Lung (tissue), 12 donors: Measurements from ENCODE around the gene PHACTR3. TPM values are rescaled to one million over a fixed set of nuclear protein-coding genes. Genes with fewer than 3 reads are reported as not detected.

ENCODE experiments used
- ATAC-seq: fragments of 200-7000 bp; cut with Tn5 transposase; one replicate; pipeline ENCODE4 v1.9.1; 2020; ENCODE audit warnings: moderate number of reproducible peaks; ENCODE audit not compliant: insufficient read depth, low FRiP score
- DNase-seq, 3 donors: peaks; one replicate each; pipeline ENCODE4 v3.0.0-alpha.2; 2013 to 2017
- H3K27ac ChIP-seq, 2 donors: one replicate each; pipeline ENCODE4 v1.5.1; 2013; ENCODE audit warnings: mild to moderate bottlenecking in 2 of 2, moderate library complexity in 2 of 2, control low read depth in 1 of 2, inconsistent platforms in 1 of 2, low read depth in 1 of 2, low read length in 1 of 2
- H3K27me3 ChIP-seq, 3 donors: one replicate each; pipeline ENCODE4 v1.5.1; 2013; ENCODE audit warnings: low read length in 2 of 3; ENCODE audit not compliant: control insufficient read depth in 3 of 3, insufficient read depth in 3 of 3
- H3K36me3 ChIP-seq, 4 donors: one replicate each; pipeline ENCODE4 v1.5.1; 2013; ENCODE audit warnings: low read length in 4 of 4, mild to moderate bottlenecking in 1 of 4, moderate library complexity in 1 of 4; ENCODE audit not compliant: control insufficient read depth in 4 of 4, insufficient read depth in 4 of 4
- H3K4me1 ChIP-seq, 5 donors: one replicate each; pipeline ENCODE4 v1.5.1; 2013; ENCODE audit warnings: low read length in 5 of 5, mild to moderate bottlenecking in 2 of 5, moderate library complexity in 1 of 5; ENCODE audit not compliant: control insufficient read depth in 5 of 5, insufficient read depth in 5 of 5
- H3K4me3 ChIP-seq: one replicate; pipeline ENCODE4 v1.5.1; 2013; ENCODE audit warnings: mild to moderate bottlenecking, control low read depth, moderate library complexity
- H3K9ac ChIP-seq, 2 donors: one replicate each; pipeline ENCODE4 v1.5.1; 2013; ENCODE audit warnings: low read length in 2 of 2, control low read depth in 1 of 2; ENCODE audit not compliant: insufficient read depth in 1 of 2
- H3K9me3 ChIP-seq, 4 donors: one replicate each; pipeline ENCODE4 v1.5.1; 2013; ENCODE audit warnings: low read length in 3 of 4, mild to moderate bottlenecking in 1 of 4, moderate library complexity in 1 of 4; ENCODE audit not compliant: control insufficient read depth in 4 of 4, insufficient read depth in 3 of 4
- WGBS, 2 donors: extraction: QIAGEN DNeasy Blood & Tissue Kit; methylation state at CpG; one replicate each; pipeline ENCODE4 v1.1.7; 2013; 5-methylcytosine and 5-hydroxymethylcytosine counted together
- polyA plus RNA-seq, 2 donors: library from polyadenylated mRNA; stranded (reverse); fragments of 200-250 nt; gene quantifications; one replicate each; pipeline ENCODE4 v1.2.1, GENCODE V29; 2013
- total RNA-seq, 2 donors: library from RNA; depleted of rRNA in 1 of 2; stranded (reverse); fragments of >200 nt in 1 of 2; gene quantifications; one replicate each; pipeline ENCODE4 v1.2.1, GENCODE V29; 2014 to 2021
- TF ChIP-seq, protein P1 (sequence below): IDR thresholded peaks from 2 replicates; pipeline ENCODE4 v1.5.1; 2012; ENCODE audit warnings: mild to moderate bottlenecking; ENCODE audit errors: control extremely low read depth, extremely low read depth
- donor health status: control.
- donor health status: control.
- donor health status: Bipolar disorder and iron deficiency.
- donor health status: healthy.
- donor health status: DM: yes; HTN: yes; CAD: no.

Gene PHACTR3
- total and polyA plus RNA-seq, 4 donors, result 3.8 to 12.0 (median 5.9) TPM

DNA sequence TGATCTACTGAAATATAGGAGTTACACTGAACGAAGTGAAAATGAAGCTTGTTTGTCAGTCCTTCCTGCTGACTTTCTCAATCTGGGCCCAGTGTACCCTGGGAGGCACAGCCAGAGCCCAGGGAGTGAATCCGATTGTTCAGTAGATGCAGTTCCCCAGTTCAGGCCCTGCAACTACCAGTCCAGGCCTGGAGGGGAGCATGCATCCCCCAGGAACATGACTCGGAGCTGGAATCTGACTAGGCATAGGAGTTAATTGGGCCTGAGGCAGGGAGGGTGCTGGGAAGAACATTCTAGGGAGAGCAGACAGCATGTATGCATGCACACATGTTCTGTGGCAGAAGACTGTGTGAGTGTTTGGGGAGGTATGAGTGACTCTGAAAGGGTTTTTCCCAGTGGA is 42.1 kb downstream of the PHACTR3 start:
- Histone ChIP-seq H3K4me1 (peaks cover 0 to 5% (median 0%) of the 10 kb centered on the region in 5 donors), H3K36me3 (no peaks in the 10 kb centered on the region), H3K27ac (no peak overlapping the region), H3K27me3 (no peaks in the 10 kb centered on the region), H3K9ac (no peak overlapping the region), H3K9me3 (peaks cover 0 to 5% (median 0%) of the 10 kb centered on the region in 4 donors), H3K4me3 (no peak overlapping the region)
- DNase-seq (no peak), ATAC-seq (no peak)
- TF ChIP-seq, protein P1, sequence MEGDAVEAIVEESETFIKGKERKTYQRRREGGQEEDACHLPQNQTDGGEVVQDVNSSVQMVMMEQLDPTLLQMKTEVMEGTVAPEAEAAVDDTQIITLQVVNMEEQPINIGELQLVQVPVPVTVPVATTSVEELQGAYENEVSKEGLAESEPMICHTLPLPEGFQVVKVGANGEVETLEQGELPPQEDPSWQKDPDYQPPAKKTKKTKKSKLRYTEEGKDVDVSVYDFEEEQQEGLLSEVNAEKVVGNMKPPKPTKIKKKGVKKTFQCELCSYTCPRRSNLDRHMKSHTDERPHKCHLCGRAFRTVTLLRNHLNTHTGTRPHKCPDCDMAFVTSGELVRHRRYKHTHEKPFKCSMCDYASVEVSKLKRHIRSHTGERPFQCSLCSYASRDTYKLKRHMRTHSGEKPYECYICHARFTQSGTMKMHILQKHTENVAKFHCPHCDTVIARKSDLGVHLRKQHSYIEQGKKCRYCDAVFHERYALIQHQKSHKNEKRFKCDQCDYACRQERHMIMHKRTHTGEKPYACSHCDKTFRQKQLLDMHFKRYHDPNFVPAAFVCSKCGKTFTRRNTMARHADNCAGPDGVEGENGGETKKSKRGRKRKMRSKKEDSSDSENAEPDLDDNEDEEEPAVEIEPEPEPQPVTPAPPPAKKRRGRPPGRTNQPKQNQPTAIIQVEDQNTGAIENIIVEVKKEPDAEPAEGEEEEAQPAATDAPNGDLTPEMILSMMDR, result no peak
- WGBS, 2 donors, result 75 to 80% methylated on average over 3 of the region's 3 CpGs

DNA sequence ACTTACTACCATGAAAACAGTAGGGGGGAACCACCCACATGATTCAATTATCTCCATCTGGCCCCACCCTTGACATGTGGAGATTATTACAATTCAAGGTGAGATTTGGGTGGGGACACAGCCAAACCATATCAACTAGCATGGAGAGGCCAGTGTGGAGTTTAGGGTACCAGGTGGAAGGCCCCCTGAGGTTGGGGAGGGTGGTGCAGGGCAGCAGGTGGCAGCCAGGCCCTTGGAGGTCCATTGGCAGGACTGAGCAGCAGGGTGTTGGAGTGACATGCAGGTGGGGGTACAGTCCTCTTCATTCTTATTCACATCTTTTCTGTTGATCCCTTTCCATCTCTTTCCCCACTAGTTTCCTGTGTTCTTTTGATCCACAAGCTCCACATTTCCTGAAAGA is 42.9 kb downstream of the PHACTR3 start:
- H3K4me3 ChIP-seq, result no peak overlapping the region
- no peak overlapping the region for H3K9ac ChIP-seq
- ATAC-seq (no peak), DNase-seq (no peak)
- peaks cover 0 to 5% (median 0%) of the 10 kb centered on the region in 5 donors for H3K4me1 ChIP-seq
- TF ChIP-seq, protein P1, result no peak
- no peaks in the 10 kb centered on the region for H3K36me3 ChIP-seq
- H3K9me3 ChIP-seq, result peaks cover 0 to 5% (median 0%) of the 10 kb centered on the region in 4 donors
- peaks cover 0 to 3% (median 0%) of the 10 kb centered on the region in 3 donors for H3K27me3 ChIP-seq
- no peak overlapping the region for H3K27ac ChIP-seq

DNA sequence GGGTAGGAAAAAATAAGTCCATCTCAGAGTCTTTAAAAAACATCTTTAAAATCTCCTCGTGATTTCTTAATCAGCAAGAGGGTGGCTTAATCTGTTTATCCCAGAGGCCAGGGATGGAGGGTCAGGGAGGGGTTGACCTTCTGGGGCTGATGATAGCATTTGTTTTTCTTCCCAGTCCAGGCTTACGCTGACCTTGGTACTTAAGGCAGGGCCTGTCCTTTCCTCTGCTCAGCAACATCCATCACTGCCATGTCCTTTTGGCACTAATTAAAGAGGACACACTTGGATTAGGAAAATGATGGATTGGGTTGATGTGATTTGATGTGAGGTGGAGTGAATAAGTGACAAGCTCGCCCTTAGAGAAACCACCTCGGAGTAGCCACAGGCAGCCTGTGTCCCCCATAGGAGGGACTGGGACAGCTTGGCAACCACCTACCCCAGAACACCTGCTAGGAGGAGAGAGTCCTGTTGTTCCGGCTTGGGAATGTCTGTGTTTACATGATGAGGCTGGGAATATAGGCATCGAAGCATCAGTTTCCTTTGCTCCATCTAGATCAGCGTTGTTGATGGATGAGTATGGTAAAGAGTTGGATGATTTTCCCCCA is 44.2 kb downstream of the PHACTR3 start:
- ATAC-seq, result no peak
- peaks cover 0 to 3% (median 0%) of the 10 kb centered on the region in 3 donors for H3K27me3 ChIP-seq

More for the DNA sequence above, 44.2 kb downstream of the PHACTR3 start:
- H3K9ac ChIP-seq, result no peak overlapping the region
- WGBS, 2 donors, result 46 to 70% methylated on average over 7 of the region's 7 CpGs
- no peak overlapping the region for H3K27ac ChIP-seq
- no peaks in the 10 kb centered on the region for H3K36me3 ChIP-seq
- H3K9me3 ChIP-seq, result peaks cover 0 to 5% (median 0%) of the 10 kb centered on the region in 4 donors
- TF ChIP-seq, protein P1, result no peak
- no peak overlapping the region for H3K4me3 ChIP-seq
- peaks cover 0 to 1% (median 0%) of the 10 kb centered on the region in 5 donors for H3K4me1 ChIP-seq
- DNase-seq, result no peak
